H9 (cell line): ENCODE measurements around the gene CLEC16A. TPM values are rescaled to one million over a fixed set of nuclear protein-coding genes. Genes with fewer than 3 reads are reported as not detected.

ENCODE experiments used
- DNase-seq: peaks from one replicate; pipeline ENCODE4 v3.0.0-alpha.2; 2017
- H2AFZ ChIP-seq: one replicate; pipeline ENCODE4 v1.6.1; 2013; ENCODE audit warnings: mild to moderate bottlenecking, low read length, control low read depth, moderate library complexity
- H2AK5ac ChIP-seq: 2 replicates; pipeline ENCODE4 v1.6.1; 2013; ENCODE audit warnings: low read length, control low read depth, mixed read lengths; ENCODE audit not compliant: insufficient read length
- H2BK120ac ChIP-seq: one replicate; pipeline ENCODE4 v1.6.1; 2013; ENCODE audit warnings: low read depth, mild to moderate bottlenecking, low read length, control low read depth, inconsistent platforms; ENCODE audit not compliant: poor library complexity, severe bottlenecking
- H2BK12ac ChIP-seq: 2 replicates; pipeline ENCODE4 v1.6.1; 2013; ENCODE audit warnings: low read length, control low read depth, mixed read lengths, low read depth; ENCODE audit not compliant: insufficient read length
- H2BK15ac ChIP-seq: 2 replicates; pipeline ENCODE4 v1.6.1; 2013; ENCODE audit warnings: low read depth, low read length, control low read depth
- H2BK20ac ChIP-seq: one replicate; pipeline ENCODE4 v1.6.1; 2013; ENCODE audit warnings: low read depth, mild to moderate bottlenecking, low read length, control low read depth, inconsistent platforms; ENCODE audit not compliant: poor library complexity, severe bottlenecking
- H2BK5ac ChIP-seq: 2 replicates; pipeline ENCODE4 v1.6.1; 2013; ENCODE audit warnings: low read length, control low read depth, mixed read lengths; ENCODE audit not compliant: insufficient read length
- H3K14ac ChIP-seq: 2 replicates; pipeline ENCODE4 v1.6.1; 2013; ENCODE audit warnings: low read length, control low read depth; ENCODE audit not compliant: insufficient read depth
- H3K18ac ChIP-seq: 2 replicates; pipeline ENCODE4 v1.6.1; 2013; ENCODE audit warnings: low read depth, mild to moderate bottlenecking, mixed read lengths, low read length, control low read depth; ENCODE audit not compliant: insufficient read length
- H3K23ac ChIP-seq: 2 replicates; pipeline ENCODE4 v1.6.1; 2013; ENCODE audit warnings: low read length, control low read depth, mixed read lengths, low read depth; ENCODE audit not compliant: insufficient read length
- H3K23me2 ChIP-seq: 2 replicates; pipeline ENCODE4 v1.6.1; 2013; ENCODE audit warnings: low read depth, mild to moderate bottlenecking, mixed read lengths, low read length, control low read depth; ENCODE audit not compliant: insufficient read length, poor library complexity, severe bottlenecking
- H3K27ac ChIP-seq: 2 replicates; pipeline ENCODE4 v1.5.1; 2013; ENCODE audit warnings: low read length, control low read depth, mixed read lengths, low read depth; ENCODE audit not compliant: insufficient read length
- H3K27me3 ChIP-seq: 2 replicates; pipeline ENCODE4 v1.6.1; 2013; ENCODE audit warnings: low read length, control low read depth, inconsistent platforms; ENCODE audit not compliant: insufficient read depth
- H3K4ac ChIP-seq: 2 replicates; pipeline ENCODE4 v1.6.1; 2013; ENCODE audit warnings: low read depth, mild to moderate bottlenecking, control low read depth, inconsistent platforms, low read length, moderate library complexity
- H3K4me1 ChIP-seq: 2 replicates; pipeline ENCODE4 v1.6.1; 2013; ENCODE audit warnings: low read length, control low read depth, inconsistent platforms; ENCODE audit not compliant: insufficient read depth
- H3K4me2 ChIP-seq: 2 replicates; pipeline ENCODE4 v1.6.1; 2013; ENCODE audit warnings: low read length, control low read depth, mixed read lengths; ENCODE audit not compliant: insufficient read length, insufficient read depth
- H3K56ac ChIP-seq: 2 replicates; pipeline ENCODE4 v1.6.1; 2013; ENCODE audit warnings: low read depth, mild to moderate bottlenecking, mixed read lengths, low read length, control low read depth; ENCODE audit not compliant: insufficient read length
- H3K79me1 ChIP-seq: 2 replicates; pipeline ENCODE4 v1.6.1; 2013; ENCODE audit warnings: low read depth, mild to moderate bottlenecking, moderate library complexity, low read length, control low read depth, inconsistent platforms; ENCODE audit not compliant: insufficient read depth, poor library complexity, severe bottlenecking
- H3K79me2 ChIP-seq: 2 replicates; pipeline ENCODE4 v1.6.1; 2013; ENCODE audit warnings: low read length, control low read depth, inconsistent platforms; ENCODE audit not compliant: insufficient read depth
- H3K9ac ChIP-seq: 2 replicates; pipeline ENCODE4 v1.6.1; 2013; ENCODE audit warnings: low read length, control low read depth, mixed read lengths; ENCODE audit not compliant: insufficient read length; ENCODE audit errors: extremely low read depth
- H3K9me3 ChIP-seq: one replicate; pipeline ENCODE4 v1.6.1; 2013; ENCODE audit warnings: low read depth, low read length, inconsistent platforms; ENCODE audit not compliant: control insufficient read depth
- H3T11ph ChIP-seq: one replicate; pipeline ENCODE4 v1.6.1; 2013; ENCODE audit warnings: mild to moderate bottlenecking, low read length, control low read depth, inconsistent platforms
- H4K20me1 ChIP-seq: one replicate; pipeline ENCODE4 v1.6.1; 2013; ENCODE audit not compliant: control insufficient read depth, insufficient read length, insufficient read depth
- H4K5ac ChIP-seq: 2 replicates; pipeline ENCODE4 v1.6.1; 2013; ENCODE audit warnings: low read depth, mild to moderate bottlenecking, mixed read lengths, low read length, control low read depth; ENCODE audit not compliant: insufficient read length
- H4K8ac ChIP-seq: replicated peaks from 2 replicates; pipeline ENCODE4 v1.6.1; 2013; ENCODE audit warnings: low read length, control low read depth, mixed read lengths, low read depth; ENCODE audit not compliant: insufficient read length
- H4K91ac ChIP-seq: 2 replicates; pipeline ENCODE4 v1.6.1; 2013; ENCODE audit warnings: low read depth, mild to moderate bottlenecking, moderate library complexity, mixed read lengths, low read length, control low read depth; ENCODE audit not compliant: insufficient read length
- H3K27ac Mint-ChIP-seq, 3 experiments: 2 replicates in 2 of 3; 3 replicates in 1 of 3; pipeline ENCODE4 v1.8.0; 2020 to 2021; ENCODE audit warnings: mixed read lengths in 3 of 3, mild to moderate bottlenecking in 1 of 3, moderate library complexity in 1 of 3
- H3K27me3 Mint-ChIP-seq: 2 replicates; pipeline ENCODE4 v1.8.0; 2021; ENCODE audit warnings: low read depth, mild to moderate bottlenecking, moderate library complexity, mixed read lengths
- H3K36me3 Mint-ChIP-seq, 3 experiments: 2 replicates in 2 of 3; 3 replicates in 1 of 3; pipeline ENCODE4 v1.8.0; 2020 to 2021; ENCODE audit warnings: low read depth in 3 of 3, mixed read lengths in 3 of 3; ENCODE audit not compliant: insufficient read depth in 1 of 3
- H3K4me1 Mint-ChIP-seq, 2 experiments: 2 replicates each; pipeline ENCODE4 v1.8.0; 2020; ENCODE audit warnings: mixed read lengths in 2 of 2
- H3K4me3 Mint-ChIP-seq, 2 experiments: 2 replicates in 1 of 2; 3 replicates in 1 of 2; pipeline ENCODE4 v1.8.0; 2020 to 2021; ENCODE audit warnings: mild to moderate bottlenecking in 2 of 2, mixed read lengths in 2 of 2, moderate library complexity in 1 of 2
- H3K9me3 Mint-ChIP-seq, 2 experiments: 2 replicates in 1 of 2; 3 replicates in 1 of 2; pipeline ENCODE4 v1.8.0; 2020; ENCODE audit warnings: mild to moderate bottlenecking in 2 of 2, mixed read lengths in 2 of 2, moderate library complexity in 1 of 2
- CTCF ChIP-seq: fragments of 200-600 bp; sonication (generic); conservative IDR thresholded peaks from 3 replicates; pipeline ENCODE4 v1.8.0; 2021; ENCODE audit warnings: antibody characterized with exemption, mild to moderate bottlenecking
- WGBS: extraction: QIAGEN DNeasy Blood & Tissue Kit; methylation state at CpG from one replicate; pipeline ENCODE4 v1.1.7; 2013; ENCODE audit warnings: missing lambda C conversion rate, low lambda C conversion rate, mixed read lengths; ENCODE audit not compliant: insufficient read length; ENCODE audit errors: extremely low coverage; 5-methylcytosine and 5-hydroxymethylcytosine counted together
- total RNA-seq: library from RNA; stranded (reverse); gene quantifications from 2 replicates; pipeline ENCODE4 v1.2.1, GENCODE V29; 2021

The CLEC16A gene
- total RNA-seq, 1 experiment from 2014 or later = 15.2 TPM

DNA sequence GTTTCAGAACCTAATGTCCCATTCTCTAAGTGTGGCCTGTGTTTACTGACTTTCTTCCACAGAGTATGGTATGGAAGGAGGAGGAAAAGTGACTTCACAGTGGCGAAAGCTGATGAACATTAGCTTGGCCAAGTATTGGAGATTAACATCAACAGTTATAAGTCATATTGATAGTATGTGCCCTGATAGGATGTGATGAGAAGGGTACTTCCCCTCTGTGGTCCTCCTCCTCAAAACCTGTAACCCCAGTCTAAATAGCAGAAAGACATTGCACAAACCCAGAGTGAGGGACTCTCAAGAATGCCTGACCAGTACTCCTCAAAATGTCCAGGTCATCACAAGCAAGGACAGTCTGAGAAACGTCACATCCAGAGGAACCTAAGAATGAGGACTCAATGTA, 73.1 kb downstream of the CLEC16A start:
- Histone ChIP-seq H3K4me2 (no peak overlapping the region), H2BK20ac (no peak overlapping the region), H4K8ac (no peak overlapping the region), H3K23ac (no peak overlapping the region), H4K20me1 (no peaks in the 10 kb centered on the region), H3K56ac (no peak overlapping the region), H2BK5ac (no peak overlapping the region), H3K18ac (no peak overlapping the region), H3T11ph (no peak overlapping the region), H3K9ac (no peak overlapping the region), H3K27me3 (no peaks in the 10 kb centered on the region), H2AK5ac (no peak overlapping the region), H4K91ac (no peak overlapping the region), H3K14ac (no peak overlapping the region), H3K4me1 (no peaks in the 10 kb centered on the region), H4K5ac (no peak overlapping the region), H3K79me2 (no peaks in the 10 kb centered on the region), H3K23me2 (no peaks in the 10 kb centered on the region), H2BK12ac (no peak overlapping the region), H2AFZ (no peak overlapping the region), H3K4ac (no peak overlapping the region), H3K27ac (no peak overlapping the region), H2BK120ac (no peak overlapping the region), H3K79me1 (no peaks in the 10 kb centered on the region), H2BK15ac (no peak overlapping the region), H3K9me3 (no peaks in the 10 kb centered on the region)
- no peak overlapping the region for H3K4me3 Mint-ChIP-seq
- H3K36me3 Mint-ChIP-seq = peaks cover 2 to 13% (median 6%) of the 10 kb centered on the region in 3 experiments; a peak in 5 of 7 replicates
- TF ChIP-seq CTCF = no peak
- DNase-seq = no peak
- peaks cover 4% of the 10 kb centered on the region in 2 experiments; a peak in 2 of 4 replicates for H3K4me1 Mint-ChIP-seq
- no peaks in the 10 kb centered on the region for H3K27me3 Mint-ChIP-seq
- H3K27ac Mint-ChIP-seq = no peak overlapping the region
- no peaks in the 10 kb centered on the region for H3K9me3 Mint-ChIP-seq
- no CpG with 5 or more reads among the region's 2 CpGs for WGBS
